GM19193 (cell line): ENCODE data around the gene PIGA.

Experiments
- POLR2A ChIP-seq: IDR thresholded peaks from 4 replicates; pipeline ENCODE4 v1.6.1; 2011; ENCODE audit not compliant: insufficient read depth, insufficient read length; ENCODE audit errors: extremely low read depth

The PIGA gene

DNA sequence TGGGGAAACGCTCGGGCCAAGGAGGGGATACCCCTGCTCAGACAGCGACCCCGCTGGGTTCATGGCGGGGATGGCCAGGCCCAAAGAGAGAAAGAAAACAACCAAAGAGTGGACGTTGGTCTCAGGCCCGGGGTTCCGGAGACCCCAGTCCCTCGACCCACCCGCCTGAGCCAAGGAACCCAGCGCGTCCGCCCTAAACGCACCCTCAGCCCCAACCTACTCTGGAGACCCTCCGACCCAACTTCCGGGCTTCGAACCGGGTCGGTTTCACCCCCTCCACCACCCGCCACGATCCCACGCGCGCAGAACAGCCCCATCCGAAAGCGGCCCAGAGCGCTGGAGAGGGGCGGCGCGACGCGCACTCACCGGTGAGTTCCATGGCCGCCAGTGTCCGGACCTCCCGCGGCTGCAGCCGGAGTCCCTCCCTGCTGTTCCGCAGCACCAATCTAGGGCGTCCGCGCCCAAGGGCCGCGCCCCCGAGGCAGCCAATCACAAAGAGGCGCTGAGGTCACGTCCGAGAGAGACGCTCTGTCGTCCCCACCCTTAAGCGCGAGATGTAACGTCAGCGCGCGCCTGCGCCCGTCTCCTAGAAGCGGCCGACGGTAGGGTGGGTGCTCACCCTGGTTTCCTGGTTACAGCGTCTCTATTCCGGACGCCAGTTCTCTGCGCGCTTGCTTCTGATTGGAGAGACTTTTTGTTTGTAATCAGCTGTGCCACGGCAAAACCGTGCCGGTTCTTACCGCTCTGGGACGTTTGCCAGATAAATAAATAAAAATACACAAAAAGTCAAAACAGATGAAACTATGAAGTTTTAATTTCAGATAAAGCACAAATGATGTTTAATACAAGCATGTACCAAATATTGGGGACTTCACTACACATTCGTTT lies at the start of gene PIGA:
Gene PIGA (minus strand): TSS at position 389 of the 888 bp plus-strand sequence. CDS start 3,593 bp downstream, outside the sequence.
- peak; percentile 64 for TF ChIP-seq POLR2A

DNA sequence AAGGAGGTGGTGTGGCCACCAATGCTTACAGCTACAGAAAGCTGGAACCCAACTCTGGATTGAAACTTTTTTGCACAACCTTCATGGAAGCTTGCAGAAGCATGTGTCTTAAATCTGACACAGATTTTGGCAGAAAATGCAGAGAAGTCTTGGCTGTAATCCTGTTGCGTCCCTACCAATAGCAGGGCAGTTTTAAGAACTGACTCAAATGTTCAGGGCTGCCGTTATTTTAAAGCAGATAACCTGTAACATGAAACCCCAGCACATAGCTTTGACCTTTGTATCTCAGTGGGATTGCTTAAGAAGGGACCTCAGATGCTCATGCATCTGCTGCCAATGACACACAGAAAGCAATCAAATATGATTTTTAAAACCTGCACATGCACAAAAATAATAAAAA lies 49.0 kb upstream of the PIGA start, which contains the start of gene VEGFD:
Gene VEGFD (minus strand): TSS at position 110 of the 400 bp plus-strand sequence. CDS start 467 bp downstream, outside the sequence.
- no peak for TF ChIP-seq POLR2A

- no peak for TF ChIP-seq POLR2A
Measured at GRCh38 chrX:15382813-15383212, 47.5 kb upstream of the PIGA start.

- TF ChIP-seq POLR2A: no peak
Measured at GRCh38 chrX:15376956-15377355, 41.6 kb upstream of the PIGA start.

- no peak for TF ChIP-seq POLR2A
Measured at GRCh38 chrX:15373976-15374375, 38.7 kb upstream of the PIGA start.

- TF ChIP-seq POLR2A: no peak
Measured at GRCh38 chrX:15366506-15367352, 31.4 kb upstream of the PIGA start.

DNA sequence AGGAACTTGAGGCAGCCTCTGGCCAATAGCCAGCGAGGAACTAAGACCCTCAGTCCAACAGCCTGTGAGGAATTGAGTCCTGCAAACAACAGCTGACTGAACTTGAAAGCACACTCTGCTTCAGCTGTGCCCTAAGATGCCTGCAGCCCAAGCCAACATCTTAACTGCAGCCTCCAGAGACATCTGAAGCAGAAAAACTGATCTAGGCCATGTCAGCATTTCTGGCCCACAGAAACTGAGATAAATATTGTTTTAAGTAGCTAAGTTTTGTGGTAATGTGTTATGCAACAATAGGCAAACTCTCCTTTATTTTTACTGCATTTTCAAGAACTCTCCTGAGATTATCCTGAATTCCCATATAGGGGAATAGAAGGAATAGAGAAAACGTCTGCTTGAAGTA lies 24.4 kb upstream of the PIGA start:
- no peak for TF ChIP-seq POLR2A

- no peak for TF ChIP-seq POLR2A
Measured at GRCh38 chrX:15358533-15358932, 23.2 kb upstream of the PIGA start.

DNA sequence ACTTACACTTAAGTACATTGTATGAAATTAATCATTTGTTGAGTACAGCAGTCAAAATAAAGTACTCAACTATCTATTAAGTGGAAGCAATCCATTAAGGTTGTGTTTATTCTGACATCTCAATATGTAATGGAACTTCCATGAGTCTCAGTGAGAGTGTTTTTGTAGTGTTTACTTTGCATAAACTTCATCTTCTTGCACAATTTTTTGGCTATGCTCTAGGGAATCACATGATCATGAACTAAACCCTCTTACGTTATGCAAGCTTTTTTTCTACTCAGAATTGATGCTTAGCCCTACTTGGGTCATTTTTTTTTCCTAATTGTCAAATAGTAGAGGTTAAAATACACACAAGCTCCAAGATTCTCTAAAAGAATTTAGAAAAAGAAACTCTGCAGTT lies 21.1 kb upstream of the PIGA start:
- no peak for TF ChIP-seq POLR2A

- TF ChIP-seq POLR2A: no peak
Measured at GRCh38 chrX:15350329-15350996, 15.1 kb upstream of the PIGA start.

DNA sequence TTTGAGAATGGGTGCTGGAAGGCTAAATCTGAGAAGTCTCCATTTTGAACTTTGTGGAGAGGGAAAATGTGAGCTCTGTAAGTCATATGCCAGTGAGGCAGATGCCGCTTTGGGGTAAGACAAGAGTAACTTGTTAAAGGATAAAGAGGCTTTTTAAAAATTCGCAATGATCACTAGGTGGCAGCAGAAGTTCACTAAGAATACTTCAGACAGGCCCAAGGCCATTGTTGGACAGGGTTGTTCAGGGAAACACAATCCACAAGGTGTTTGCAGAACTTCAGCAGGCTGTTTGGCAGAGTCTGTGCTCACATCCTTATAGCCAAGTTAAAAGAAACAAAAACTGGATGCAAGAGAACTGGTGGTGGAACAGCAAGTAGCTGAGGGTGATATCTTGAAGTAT lies 13.7 kb upstream of the PIGA start:
- no peak for TF ChIP-seq POLR2A

GRCh38 chrX:15345976-15346375 lies 10.7 kb upstream of the PIGA start:
- TF ChIP-seq POLR2A: no peak

DNA sequence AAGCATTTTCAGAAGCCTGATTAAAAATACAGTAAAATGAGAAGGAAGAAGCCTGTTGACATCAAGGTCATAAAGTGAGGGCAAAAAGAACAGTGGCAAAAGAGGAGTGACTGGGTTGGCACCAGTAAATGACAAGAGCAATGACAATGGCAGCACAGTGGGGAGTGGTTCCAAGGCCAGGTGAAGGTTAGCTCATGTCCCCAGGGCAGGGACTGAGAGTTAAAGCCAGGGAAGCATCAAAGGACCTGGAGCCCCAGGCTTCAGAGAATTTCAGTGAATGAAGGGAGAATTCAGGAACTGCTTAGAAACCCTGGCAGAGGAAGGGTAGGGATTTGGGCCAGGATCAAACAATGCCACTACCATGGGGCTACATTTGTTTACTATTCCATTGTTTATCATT lies 8.8 kb upstream of the PIGA start:
- TF ChIP-seq POLR2A: no peak

DNA sequence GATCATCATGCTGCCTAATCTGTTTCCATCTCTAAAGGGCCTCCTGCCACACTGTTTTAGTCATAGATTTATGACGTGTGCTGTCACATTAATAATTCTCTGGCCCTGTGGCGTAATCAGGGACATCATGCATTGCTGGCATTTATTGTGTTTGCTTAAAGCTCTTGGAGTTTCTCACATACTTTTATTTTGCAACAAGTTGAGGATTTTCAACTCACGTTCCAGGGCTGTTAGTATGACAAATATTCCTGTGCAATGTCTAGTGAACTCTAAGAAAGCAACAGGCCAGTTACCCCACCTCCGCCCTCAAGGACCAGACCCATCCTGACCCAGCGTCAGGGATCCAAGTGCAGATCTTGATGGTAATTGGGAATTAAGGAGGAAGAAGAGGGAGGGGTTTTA lies 7.8 kb upstream of the PIGA start:
- TF ChIP-seq POLR2A: no peak

- TF ChIP-seq POLR2A: no peak
Measured at GRCh38 chrX:15340867-15341266, 5.5 kb upstream of the PIGA start.
